Pancreas (tissue), 10 donors: ENCODE results near the gene KHSRP. TPM values are rescaled to one million over a fixed set of nuclear protein-coding genes. Genes with fewer than 3 reads are reported as not detected.

Experiments used
- ATAC-seq, 4 donors: fragments of 200-7000 bp; cut with Tn5 transposase; one replicate each; pipeline versions ENCODE4 v1.8.0 to v1.9.1; 2020; ENCODE audit warnings: mild to moderate bottlenecking in 4 of 4, moderate library complexity in 4 of 4
- DNase-seq, 6 donors: peaks; one replicate each; pipeline ENCODE4 v3.0.0-alpha.2; 2020
- FAIRE-seq: peaks from 2 replicates; lab custom pipeline; 2012; peaks lifted over from hg19 to GRCh38; lab: Jason Lieb, UNC
- H3K27ac ChIP-seq, 4 donors: fragments of 200-600 bp; sonication (generic); 1 replicate in 3 of 4; 2 replicates in 1 of 4; pipeline versions ENCODE4 v1.5.0 to v1.8.0; 2020
- H3K27me3 ChIP-seq, 4 donors: fragments of 200-600 bp; one replicate each; pipeline ENCODE4 v1.8.0; 2021
- H3K36me3 ChIP-seq, 3 donors: fragments of 200-600 bp; sonication (generic) in 1 of 3; one replicate each; pipeline versions ENCODE4 v1.5.0 to v1.8.0; 2020 to 2021
- H3K4me1 ChIP-seq, 3 donors: fragments of 200-600 bp; one replicate each; pipeline ENCODE4 v1.8.0; 2021
- H3K4me3 ChIP-seq, 4 donors: fragments of 200-600 bp; sonication (generic) in 2 of 4; one replicate each; pipeline versions ENCODE4 v1.5.0 to v1.8.0; 2020 to 2021
- H3K9me3 ChIP-seq, 4 donors: fragments of 200-600 bp; one replicate each; pipeline ENCODE4 v1.8.0; 2021
- WGBS, 2 donors: extraction: QIAGEN DNeasy Blood & Tissue Kit; methylation state at CpG; one replicate each; pipeline ENCODE4 v1.1.7; 2013; 5-methylcytosine and 5-hydroxymethylcytosine counted together
- intact Hi-C, 3 donors: fragments of 100-400 bp; cut with DNase I; formaldehyde crosslinking; loops; one replicate each; pipeline versions ENCODE4 v1.11.1 to v1.14.2; 2022
- polyA plus RNA-seq, 2 donors: library from polyadenylated mRNA; stranded (reverse); fragments of 200-250 nt; gene quantifications; one replicate each; pipeline ENCODE4 v1.2.3, GENCODE V29; 2013
- total RNA-seq, 6 donors: library from RNA; stranded (reverse); fragmentation: NEBNext Ultra II Directional in 4 of 6; extraction: Animal tissue kit (Norgen Biotek cat#: 25700) in 4 of 6; gene quantifications; one replicate each; pipeline versions ENCODE4 v1.2.1 to v1.2.4, GENCODE V29; 2021 to 2023
- TF ChIP-seq, protein P1 (sequence below), 4 donors: fragments of 200-600 bp; sonication (generic) in 3 of 4; IDR thresholded peaks; one replicate each; pipeline versions ENCODE4 v1.5.0 to v1.8.0; 2021; ENCODE audit warnings: antibody characterized with exemption in 4 of 4
- donor health status: healthy with polysubstance abuse.
- donor health status: DM: no; HTN: no; CAD: no; lungs with moderate emphysema.
- donor health status: DM: no; HTN: no; CAD: no.
- donor health status: control.
- donor health status: control.
- donor health status: Bipolar disorder and iron deficiency.
- donor health status: DM: yes; HTN: yes; CAD: no.
- donor health status: DM: no; HTN: no; CAD: no.
- donor health status: DM: no; HTN: no; CAD: no.
- donor health status: DM: yes; HTN: yes; CAD: no.

KHSRP gene
- total and polyA plus RNA-seq, 8 donors = 67.2 to 119 (median 93.1) TPM

DNA sequence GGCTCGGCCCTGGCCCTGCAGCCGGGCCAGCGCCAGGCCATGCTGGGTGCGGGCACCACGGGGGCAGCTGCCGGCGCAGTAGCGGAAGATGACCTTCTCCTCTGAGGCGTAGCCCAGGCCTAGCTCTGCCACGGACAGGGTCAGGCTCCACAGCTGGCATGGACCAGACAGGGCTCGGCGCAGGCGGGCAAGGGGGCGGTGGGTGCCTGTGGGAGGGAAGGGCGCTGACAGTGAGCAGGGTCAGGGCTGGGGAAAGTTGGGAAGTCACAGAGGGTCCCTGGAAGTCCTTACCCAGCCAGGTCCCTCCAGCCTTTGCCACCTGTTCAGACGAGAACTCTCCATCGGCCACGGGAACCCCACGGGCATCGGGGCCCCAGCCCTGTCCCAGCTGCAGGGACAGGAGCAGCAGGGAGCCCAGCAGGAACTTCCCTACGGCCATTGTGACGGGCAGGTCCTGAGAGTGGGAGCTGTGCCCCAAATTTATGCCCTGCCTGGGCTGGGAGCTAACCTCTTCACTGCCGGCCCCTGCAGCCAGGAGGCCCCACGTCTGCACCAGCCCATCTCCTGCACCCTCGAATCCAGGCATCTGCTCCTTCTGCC lies 49.1 kb downstream of the KHSRP start, which contains the start of gene PSPN:
TSS of gene PSPN (minus strand) at position 523 of the 600 bp plus-strand sequence. CDS start at position 439, 84 bp downstream.
- ATAC-seq (no peak), FAIRE-seq (no peak), DNase-seq (peak in 1 of 6 donors; percentile 81)
- H3K9me3 ChIP-seq = no peaks in the 10 kb centered on the region
- H3K27ac ChIP-seq = no peak within 1 kb of the TSS
- H3K36me3 ChIP-seq = peaks cover 0 to 16% (median 11%) of the 10 kb centered on the region in 3 donors
- no peak within 1 kb of the TSS for H3K4me3 ChIP-seq
- WGBS, 2 donors = 87 to 89% methylated on average over 23 to 25 of the region's 25 CpGs
- H3K4me1 ChIP-seq = peaks cover 0 to 4% (median 0%) of the 10 kb centered on the region in 3 donors
- H3K27me3 ChIP-seq = no peaks in the 10 kb centered on the region
- TF ChIP-seq, protein P1, sequence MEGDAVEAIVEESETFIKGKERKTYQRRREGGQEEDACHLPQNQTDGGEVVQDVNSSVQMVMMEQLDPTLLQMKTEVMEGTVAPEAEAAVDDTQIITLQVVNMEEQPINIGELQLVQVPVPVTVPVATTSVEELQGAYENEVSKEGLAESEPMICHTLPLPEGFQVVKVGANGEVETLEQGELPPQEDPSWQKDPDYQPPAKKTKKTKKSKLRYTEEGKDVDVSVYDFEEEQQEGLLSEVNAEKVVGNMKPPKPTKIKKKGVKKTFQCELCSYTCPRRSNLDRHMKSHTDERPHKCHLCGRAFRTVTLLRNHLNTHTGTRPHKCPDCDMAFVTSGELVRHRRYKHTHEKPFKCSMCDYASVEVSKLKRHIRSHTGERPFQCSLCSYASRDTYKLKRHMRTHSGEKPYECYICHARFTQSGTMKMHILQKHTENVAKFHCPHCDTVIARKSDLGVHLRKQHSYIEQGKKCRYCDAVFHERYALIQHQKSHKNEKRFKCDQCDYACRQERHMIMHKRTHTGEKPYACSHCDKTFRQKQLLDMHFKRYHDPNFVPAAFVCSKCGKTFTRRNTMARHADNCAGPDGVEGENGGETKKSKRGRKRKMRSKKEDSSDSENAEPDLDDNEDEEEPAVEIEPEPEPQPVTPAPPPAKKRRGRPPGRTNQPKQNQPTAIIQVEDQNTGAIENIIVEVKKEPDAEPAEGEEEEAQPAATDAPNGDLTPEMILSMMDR (IDR thresholded peaks at IDR 0.05) = no peak
- intact Hi-C loops = no loop called here

DNA sequence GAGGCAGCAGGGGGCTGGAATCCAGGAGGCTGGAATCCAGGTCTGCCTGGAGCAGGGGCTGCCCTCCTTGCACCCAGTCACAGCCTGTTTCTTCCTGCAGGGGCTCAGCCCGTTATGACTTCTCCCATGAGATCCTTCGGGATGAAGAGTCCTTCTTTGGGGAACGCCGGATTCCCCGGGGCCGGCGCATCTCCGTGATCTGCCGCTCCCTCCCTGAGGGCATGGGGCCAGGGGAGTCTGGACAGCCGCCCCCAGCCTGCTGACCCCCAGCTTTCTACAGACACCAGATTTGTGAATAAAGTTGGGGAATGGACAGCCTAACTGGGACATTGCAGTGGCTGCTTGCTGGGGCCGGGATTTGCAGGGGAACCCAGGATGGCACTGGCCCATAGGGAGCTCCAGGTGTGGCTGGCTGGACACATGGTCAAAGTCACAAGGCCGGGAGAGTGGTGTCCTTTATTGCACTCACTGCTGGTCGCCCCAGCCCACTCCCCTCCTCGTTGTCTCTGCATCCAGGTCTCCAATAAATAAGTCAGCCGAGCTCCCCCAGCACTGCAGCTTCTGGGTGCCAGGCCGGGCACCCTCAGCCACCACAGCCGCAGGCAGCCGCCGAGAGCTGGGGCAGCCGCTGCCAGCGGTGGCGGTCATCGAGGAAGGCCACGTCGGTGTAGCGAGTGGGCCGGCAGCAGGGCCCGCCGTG lies 49.8 kb downstream of the KHSRP start:
- H3K27me3 ChIP-seq = no peaks in the 10 kb centered on the region
- ATAC-seq (no peak), DNase-seq (peak in 1 of 6 donors; percentile 64), FAIRE-seq (no peak)
- no peak overlapping the region for H3K4me3 ChIP-seq
- H3K36me3 ChIP-seq = peaks cover 0 to 9% (median 4%) of the 10 kb centered on the region in 3 donors
- TF ChIP-seq, protein P1 (IDR thresholded peaks at IDR 0.05) = no peak
- no peak overlapping the region for H3K27ac ChIP-seq
- 90 to 91% methylated on average over 29 of the region's 29 CpGs for WGBS, 2 donors
- no peaks in the 10 kb centered on the region for H3K9me3 ChIP-seq
- H3K4me1 ChIP-seq = peaks cover 0 to 4% (median 0%) of the 10 kb centered on the region in 3 donors
- intact Hi-C loops = no loop called here

GRCh38 chr19:6374161-6374709 lies 50.4 kb downstream of the KHSRP start:
- no peaks in the 10 kb centered on the region for H3K9me3 ChIP-seq
- WGBS, 2 donors = 84% methylated on average over 29 of the region's 29 CpGs
- DNase-seq = peak in 4 of 6 donors; percentile 51 to 82 (median 62)
- H3K36me3 ChIP-seq = peaks cover 0 to 3% (median 0%) of the 10 kb centered on the region in 3 donors
- intact Hi-C loops = no loop called here
- H3K27me3 ChIP-seq = no peaks in the 10 kb centered on the region
- FAIRE-seq = no peak
- peaks cover 0 to 4% (median 0%) of the 10 kb centered on the region in 3 donors for H3K4me1 ChIP-seq
- no peak overlapping the region for H3K4me3 ChIP-seq
- no peak for ATAC-seq
- H3K27ac ChIP-seq = no peak overlapping the region
- TF ChIP-seq, protein P1 (IDR thresholded peaks at IDR 0.05) = no peak

GRCh38 chr19:6373813-6374108 lies 50.9 kb downstream of the KHSRP start:
- ATAC-seq = no peak
- TF ChIP-seq, protein P1 (IDR thresholded peaks at IDR 0.05) = no peak
- Histone ChIP-seq H3K4me1 (peaks cover 0 to 4% (median 0%) of the 10 kb centered on the region in 3 donors), H3K27me3 (no peaks in the 10 kb centered on the region), H3K27ac (peak overlapping the region in 2 of 4 donors; percentile 30 to 97), H3K36me3 (no peaks in the 10 kb centered on the region), H3K9me3 (no peaks in the 10 kb centered on the region), H3K4me3 (peak overlapping the region in 2 of 4 donors; percentile 89 to 95)
- WGBS, 2 donors = 39 to 58% methylated on average over 5 of the region's 5 CpGs
- intact Hi-C loops = no loop called here
- FAIRE-seq = no peak
- DNase-seq = no peak
